SK-N-SH (cell line): ENCODE measurements around the gene TBL3. TPM values are rescaled to one million over a fixed set of nuclear protein-coding genes. Genes with fewer than 3 reads are reported as not detected.

Experiments used
- CTCF ChIA-PET: fragments of 300-600, 350-600 bp; formaldehyde crosslinking; extraction: SDS; loops from one replicate; lab custom pipeline; 2021; lab: Yijun Ruan, JAX
- POLR2A ChIA-PET: fragments of 350-600 bp; sonication (Branson Sonifier 250); formaldehyde crosslinking; extraction: SDS; loops from one replicate; lab custom pipeline; 2020; ENCODE audit warnings: antibody characterized with exemption, inconsistent platforms; lab: Yijun Ruan, JAX
- DNase-seq: peaks from one replicate; pipeline ENCODE4 v3.0.0; 2012
- H2AFZ ChIP-seq: fragments of 200-600 bp; sonication (generic); 2 replicates; pipeline ENCODE4 v1.8.1; 2016; ENCODE audit warnings: antibody characterized with exemption, mild to moderate bottlenecking, low read depth
- H3F3A ChIP-seq: fragments of 200-600 bp; sonication (generic); replicated peaks from 2 replicates; pipeline ENCODE3; 2016; ENCODE audit warnings: antibody characterized with exemption, mild to moderate bottlenecking; ENCODE audit not compliant: insufficient read depth
- H3K27ac ChIP-seq, 2 experiments: fragments of 200-500 bp in 1 of 2; fragments of 200-600 bp in 1 of 2; sonication (Bioruptor generic) in 1 of 2; sonication (generic), shearing (Covaris generic) in 1 of 2; 2 replicates each; pipeline versions ENCODE4 v1.5.1 to v1.6.1; 2014 to 2016; ENCODE audit warnings: low read depth in 2 of 2, inconsistent platforms in 1 of 2, low read length in 1 of 2, mild to moderate bottlenecking in 1 of 2, mixed read lengths in 1 of 2
- H3K27me3 ChIP-seq: fragments of 200-600 bp; sonication (generic), shearing (Covaris generic); 2 replicates; pipeline ENCODE4 v1.6.1; 2016; ENCODE audit warnings: mixed run types; ENCODE audit not compliant: insufficient read depth
- H3K36me3 ChIP-seq, 2 experiments: fragments of 200-500 bp in 1 of 2; fragments of 200-600 bp in 1 of 2; sonication (Bioruptor generic) in 1 of 2; sonication (generic) in 1 of 2; replicated peaks in 1 of 2; 2 replicates each; pipeline versions ENCODE3 to v1.5.1; 2014 to 2016; ENCODE audit warnings: low read length in 1 of 2, mild to moderate bottlenecking in 1 of 2; ENCODE audit not compliant: insufficient read depth in 2 of 2, control insufficient read depth in 1 of 2
- H3K4me1 ChIP-seq, 2 experiments: fragments of 200-500 bp in 1 of 2; fragments of 200-600 bp in 1 of 2; sonication (Bioruptor generic) in 1 of 2; sonication (generic), shearing (Covaris generic) in 1 of 2; 2 replicates each; pipeline versions ENCODE4 v1.5.1 to v1.6.1; 2014 to 2016; ENCODE audit warnings: low read depth in 1 of 2, low read length in 1 of 2, mixed run types in 1 of 2; ENCODE audit not compliant: insufficient read depth in 2 of 2, control insufficient read depth in 1 of 2
- H3K4me2 ChIP-seq: fragments of 200-600 bp; sonication (generic), shearing (Covaris generic); 2 replicates; pipeline ENCODE4 v1.6.1; 2017; ENCODE audit warnings: mixed run types
- H3K4me3 ChIP-seq, 2 experiments: fragments of 200-500 bp in 1 of 2; fragments of 200-600 bp in 1 of 2; sonication (Bioruptor generic) in 1 of 2; sonication (generic), shearing (Covaris generic) in 1 of 2; 2 replicates each; pipeline versions ENCODE4 v1.5.1 to v1.8.1; 2014 to 2016; ENCODE audit warnings: low read depth in 2 of 2, inconsistent platforms in 1 of 2, low read length in 1 of 2, mild to moderate bottlenecking in 1 of 2, mixed read lengths in 1 of 2, moderate library complexity in 1 of 2
- H3K79me2 ChIP-seq: fragments of 200-600 bp; sonication (generic); 2 replicates; pipeline ENCODE4 v1.8.1; 2017; ENCODE audit warnings: mild to moderate bottlenecking; ENCODE audit not compliant: insufficient read depth
- H3K9ac ChIP-seq: fragments of 200-600 bp; sonication (generic); 2 replicates; pipeline ENCODE4 v1.6.1; 2017; ENCODE audit warnings: mixed run types
- H3K9me2 ChIP-seq: fragments of 200-600 bp; sonication (generic); 2 replicates; pipeline ENCODE4 v1.6.1; 2017; ENCODE audit warnings: mixed run types
- H3K9me3 ChIP-seq: fragments of 200-600 bp; sonication (generic); 2 replicates; pipeline ENCODE4 v1.6.1; 2017; ENCODE audit warnings: mixed run types, mild to moderate bottlenecking, moderate library complexity
- H4K20me1 ChIP-seq: fragments of 200-600 bp; sonication (generic); 2 replicates; pipeline ENCODE4 v1.6.1; 2017; ENCODE audit warnings: mild to moderate bottlenecking, mixed run types; ENCODE audit not compliant: insufficient read depth
- CHD2 ChIP-seq: fragments of 150-350 bp; IDR thresholded peaks from 2 replicates; pipeline ENCODE4 v1.6.1; 2018; ENCODE audit warnings: low read length; ENCODE audit not compliant: partially characterized antibody
- EZH2phosphoT487 ChIP-seq: fragments of 200-600 bp; sonication (generic); IDR thresholded peaks from 2 replicates; pipeline ENCODE4 v1.6.1; 2017; ENCODE audit warnings: low read depth, mixed run types, mild to moderate bottlenecking, antibody characterized with exemption, moderate library complexity, borderline replicate concordance
- GABPA ChIP-seq: IDR thresholded peaks from 2 replicates; pipeline ENCODE4 v1.4.0; 2012; ENCODE audit warnings: low read depth, mild to moderate bottlenecking
- MAX ChIP-seq: IDR thresholded peaks from 2 replicates; pipeline ENCODE4 v1.4.0; 2012; ENCODE audit warnings: low read depth
- MEF2A ChIP-seq: IDR thresholded peaks from 2 replicates; pipeline ENCODE4 v1.4.0; 2012; ENCODE audit warnings: low read depth, borderline replicate concordance
- POLR2AphosphoS5 ChIP-seq: IDR thresholded peaks from 2 replicates; pipeline ENCODE4 v1.6.1; 2012; ENCODE audit warnings: low read depth, low read length
- RAD21 ChIP-seq: IDR thresholded peaks from 2 replicates; pipeline ENCODE4 v1.6.1; 2012; ENCODE audit warnings: mild to moderate bottlenecking, low read length
- RCOR1 ChIP-seq: fragments of 150-350 bp; IDR thresholded peaks from 2 replicates; pipeline ENCODE4 v1.6.1; 2017; ENCODE audit warnings: antibody characterized with exemption, low read length
- RFX5 ChIP-seq: IDR thresholded peaks from 2 replicates; pipeline ENCODE4 v1.6.1; 2012; ENCODE audit warnings: mild to moderate bottlenecking, improper control_type of control experiment, low read length
- RXRA ChIP-seq: IDR thresholded peaks from 2 replicates; pipeline ENCODE4 v1.4.0; 2012; ENCODE audit warnings: low read depth, mild to moderate bottlenecking, borderline replicate concordance
- SIN3A ChIP-seq: IDR thresholded peaks from 2 replicates; pipeline ENCODE4 v1.6.1; 2012; ENCODE audit warnings: low read depth, mild to moderate bottlenecking, low read length, moderate library complexity, borderline replicate concordance
- SMC3 ChIP-seq: IDR thresholded peaks from 2 replicates; pipeline ENCODE4 v1.6.1; 2012; ENCODE audit warnings: low read depth, low read length, improper control_type of control experiment
- TAF1 ChIP-seq: IDR thresholded peaks from 2 replicates; pipeline ENCODE4 v1.6.1; 2012; ENCODE audit warnings: low read depth, mild to moderate bottlenecking, low read length, moderate library complexity, borderline replicate concordance
- USF1 ChIP-seq: IDR thresholded peaks from 2 replicates; pipeline ENCODE4 v1.4.0; 2012; ENCODE audit warnings: low read depth, borderline replicate concordance
- USF2 ChIP-seq: fragments of 150-350 bp; IDR thresholded peaks from 2 replicates; pipeline ENCODE4 v1.6.1; 2017; ENCODE audit warnings: antibody characterized with exemption, low read length, low read depth, borderline replicate concordance
- WGBS: methylation state at CpG from one replicate; pipeline ENCODE4 v1.1.6; 2017; ENCODE audit warnings: low lambda C conversion rate; 5-methylcytosine and 5-hydroxymethylcytosine counted together
- polyA plus RNA-seq, 3 experiments: library from polyadenylated mRNA; depleted of rRNA; stranded (reverse); fragments of >200 nt; gene quantifications; 2 replicates each; pipeline ENCODE4 v1.2.3, GENCODE V29; 2012
- TF ChIP-seq, protein P1 (sequence below): fragments of 200-600 bp; sonication (generic); IDR thresholded peaks from 2 replicates; pipeline ENCODE4 v1.6.1; 2017; ENCODE audit warnings: antibody characterized with exemption, mild to moderate bottlenecking, moderate library complexity

The TBL3 gene
- polyA plus RNA-seq, 1 of the 3 experiments (the other 2 are of a cell fraction): 37.1 TPM

- H3K4me2 ChIP-seq: no peak within 1 kb of the TSS
- H3K9me3 ChIP-seq: no peaks in the 10 kb centered on the region
- peak; percentile 68 for DNase-seq
- H3K36me3 ChIP-seq: no peaks in the 10 kb centered on the region
- peaks cover 5% of the 10 kb centered on the region for H3F3A ChIP-seq
- TF ChIP-seq GABPA: no peak
- TF ChIP-seq EZH2phosphoT487: no peak
- TF ChIP-seq, protein P1, sequence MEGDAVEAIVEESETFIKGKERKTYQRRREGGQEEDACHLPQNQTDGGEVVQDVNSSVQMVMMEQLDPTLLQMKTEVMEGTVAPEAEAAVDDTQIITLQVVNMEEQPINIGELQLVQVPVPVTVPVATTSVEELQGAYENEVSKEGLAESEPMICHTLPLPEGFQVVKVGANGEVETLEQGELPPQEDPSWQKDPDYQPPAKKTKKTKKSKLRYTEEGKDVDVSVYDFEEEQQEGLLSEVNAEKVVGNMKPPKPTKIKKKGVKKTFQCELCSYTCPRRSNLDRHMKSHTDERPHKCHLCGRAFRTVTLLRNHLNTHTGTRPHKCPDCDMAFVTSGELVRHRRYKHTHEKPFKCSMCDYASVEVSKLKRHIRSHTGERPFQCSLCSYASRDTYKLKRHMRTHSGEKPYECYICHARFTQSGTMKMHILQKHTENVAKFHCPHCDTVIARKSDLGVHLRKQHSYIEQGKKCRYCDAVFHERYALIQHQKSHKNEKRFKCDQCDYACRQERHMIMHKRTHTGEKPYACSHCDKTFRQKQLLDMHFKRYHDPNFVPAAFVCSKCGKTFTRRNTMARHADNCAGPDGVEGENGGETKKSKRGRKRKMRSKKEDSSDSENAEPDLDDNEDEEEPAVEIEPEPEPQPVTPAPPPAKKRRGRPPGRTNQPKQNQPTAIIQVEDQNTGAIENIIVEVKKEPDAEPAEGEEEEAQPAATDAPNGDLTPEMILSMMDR: no peak
- no peak for TF ChIP-seq RCOR1
- no peak for TF ChIP-seq TAF1
- TF ChIP-seq CHD2: no peak
- TF ChIP-seq SMC3: no peak
- no peak for TF ChIP-seq RFX5
- TF ChIP-seq USF2: no peak
- TF ChIP-seq RAD21: no peak
- TF ChIP-seq MEF2A: no peak
- TF ChIP-seq USF1: no peak
- no peak for TF ChIP-seq SIN3A
- TF ChIP-seq RXRA: no peak
- no peak for TF ChIP-seq MAX
- TF ChIP-seq POLR2AphosphoS5: no peak
- TF ChIP-seq, all 33 proteins: peak for 0
- no peaks in the 10 kb centered on the region for H3K79me2 ChIP-seq
- H3K27me3 ChIP-seq: peaks cover 4% of the 10 kb centered on the region; the same call in 1 of the 2 replicates
- 59% methylated on average over 15 of the region's 33 CpGs for WGBS
- H2AFZ ChIP-seq: no peak within 1 kb of the TSS
- CTCF ChIA-PET: interaction anchor here (1.3 to 2.1 kb wide), 2 partner anchors 8 to 120 kb away, joined by 5 to 15 read pairs; no protein-coding TSS in a partner anchor
- POLR2A ChIA-PET: no interaction called here
- no peak within 1 kb of the TSS for H3K4me3 ChIP-seq
- H4K20me1 ChIP-seq: no peaks in the 10 kb centered on the region
- H3K9me2 ChIP-seq: no peaks in the 10 kb centered on the region
- H3K27ac ChIP-seq: no peak within 1 kb of the TSS
- peaks cover 0 to 14% of the 10 kb centered on the region in 2 experiments; a peak in 1 of 4 replicates for H3K4me1 ChIP-seq
- no peak within 1 kb of the TSS for H3K9ac ChIP-seq
Measured at GRCh38 chr16:2019518-2019920, 47.7 kb downstream of the TBL3 start, which contains the start of gene NPW. Gene NPW, plus strand, starts transcription at chr16:2019785.
